Measurements from ENCODE around the gene DGKI.

The DGKI gene

DNA sequence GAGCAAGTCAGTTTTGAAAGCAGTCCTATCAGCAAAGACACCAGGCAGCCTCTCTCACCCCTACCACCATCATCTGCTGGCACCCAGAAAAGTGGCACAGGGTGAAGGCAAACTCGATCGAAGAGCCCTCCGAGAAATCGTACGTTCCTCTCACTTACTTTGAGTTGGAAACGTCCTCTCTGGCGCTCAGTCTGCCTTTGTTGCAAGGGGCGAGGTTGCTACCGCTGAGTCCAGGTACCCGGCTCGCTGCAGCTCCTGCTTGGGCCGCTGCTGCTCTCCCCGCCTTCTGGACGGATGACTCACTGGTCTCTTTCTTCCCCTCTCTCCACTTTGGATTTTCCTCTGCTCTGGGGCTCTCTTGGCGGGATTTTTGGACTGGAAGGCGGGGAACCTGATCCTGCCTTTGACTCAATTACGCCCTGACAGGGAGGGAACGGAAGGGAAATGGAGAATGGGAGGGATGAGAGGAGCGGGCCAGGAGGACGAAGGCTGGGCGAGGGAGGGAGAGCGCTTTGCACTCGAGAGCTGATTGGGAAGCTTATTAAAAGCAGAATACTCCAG, 503.4 kb downstream of the DGKI start, which contains the start of gene PTN:
Gene PTN (minus strand): TSS at position 453 of the 561 bp plus-strand sequence. CDS start 88,760 bp downstream, outside the sequence.
- DNase-seq (ENCODE audit: low spot score), result peak; percentile 17

DNA sequence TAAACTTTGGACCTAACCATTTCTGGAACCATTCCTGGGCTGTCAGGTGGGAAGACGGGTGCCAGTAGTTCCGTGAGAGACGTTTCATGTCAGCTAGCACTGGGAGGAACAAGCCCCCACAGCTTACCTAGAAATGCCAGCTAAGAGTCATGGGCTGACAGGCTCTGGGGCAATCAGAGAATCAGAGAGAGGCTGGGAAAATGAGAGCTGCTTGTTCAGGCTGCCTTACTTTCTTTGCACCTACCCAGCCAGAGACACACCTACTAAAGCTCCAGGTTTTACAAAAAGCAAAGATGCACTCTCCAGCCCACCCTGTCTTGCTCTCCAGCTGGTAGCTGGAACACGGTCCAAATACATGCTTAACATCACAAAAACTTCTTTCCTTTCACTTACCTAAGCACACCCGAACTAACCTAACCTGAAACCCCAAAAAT, 503.9 kb downstream of the DGKI start:
- DNase-seq (ENCODE audit: low spot score), result no peak

DNA sequence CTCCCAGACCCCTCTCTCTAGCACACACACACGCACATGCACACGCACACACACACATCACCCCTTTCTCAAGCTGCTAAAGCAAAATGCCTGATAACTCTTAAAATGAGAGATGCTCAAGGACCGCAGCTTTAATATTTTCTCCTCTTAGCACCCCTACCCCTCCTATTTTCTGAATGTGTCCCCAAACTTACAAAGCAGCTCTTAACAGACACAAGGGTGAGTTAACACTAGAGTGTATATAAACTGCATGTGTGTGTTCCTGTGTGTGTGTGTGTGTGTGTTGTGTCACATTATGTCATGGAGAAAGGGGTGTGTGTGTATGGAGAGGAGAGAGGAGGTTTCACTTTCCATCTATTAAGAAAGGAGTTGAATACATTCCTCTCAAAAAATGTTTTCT, 504.5 kb downstream of the DGKI start:
- no peak for DNase-seq (ENCODE audit: low spot score)

DNA sequence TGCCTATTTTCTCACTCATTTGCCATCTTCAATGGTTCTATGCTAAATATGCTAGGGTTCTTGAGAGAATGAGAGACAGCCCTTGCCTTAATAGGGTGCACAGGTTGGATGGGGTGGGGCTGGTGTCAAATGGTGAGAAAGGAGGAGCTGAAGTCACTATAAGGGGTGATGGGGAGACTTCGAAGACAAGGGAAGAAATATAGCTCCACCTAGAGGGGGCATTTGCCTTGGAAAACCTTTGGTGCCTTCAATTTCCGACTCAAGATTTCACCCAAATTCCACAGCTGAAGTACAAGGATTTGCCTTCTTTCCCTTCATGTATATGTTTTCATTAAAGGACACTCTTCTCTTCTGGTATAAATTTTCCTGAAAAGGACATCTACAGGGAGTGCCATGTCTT, 508.9 kb downstream of the DGKI start:
- no peak for DNase-seq (ENCODE audit: low spot score)

DNA sequence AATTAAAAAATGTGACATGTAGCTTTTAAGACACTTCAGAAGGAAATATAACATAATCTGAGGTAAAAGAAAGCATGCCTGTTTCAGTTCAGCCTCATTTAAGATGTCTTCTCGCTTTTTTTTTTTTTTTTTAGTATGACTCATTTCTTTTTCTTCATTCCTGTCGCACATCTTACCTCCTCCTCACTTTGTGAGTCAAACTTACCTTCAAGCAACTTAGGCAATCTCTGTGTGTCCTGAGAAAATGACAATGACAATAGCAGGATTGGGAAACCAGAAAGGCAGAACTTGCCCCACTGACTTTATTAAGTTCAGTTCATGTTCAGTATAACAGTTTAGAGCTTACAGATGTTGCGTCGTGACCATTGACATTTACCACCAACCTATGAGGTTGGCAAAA, 511.0 kb downstream of the DGKI start:
- DNase-seq (ENCODE audit: low spot score), result no peak

DNA sequence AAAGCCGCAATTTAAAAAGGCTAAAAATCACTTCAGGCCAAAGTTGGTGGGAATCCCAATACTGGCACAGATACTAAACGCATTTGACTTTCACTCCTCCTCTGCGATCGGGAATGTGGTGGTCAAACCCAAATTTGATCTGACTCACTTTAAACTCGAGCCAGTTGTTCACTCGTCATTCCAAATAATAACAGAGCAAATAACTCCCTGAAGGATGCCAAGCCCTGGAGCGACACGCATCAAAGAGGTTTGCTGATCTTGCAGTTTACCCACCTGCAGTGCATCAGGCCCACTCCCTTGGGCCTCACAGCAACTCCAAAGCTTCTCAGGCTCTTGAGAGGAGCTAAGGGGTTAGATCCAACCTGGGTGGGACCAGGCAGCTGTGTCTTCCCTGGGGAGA, 515.4 kb downstream of the DGKI start:
- no peak for DNase-seq (ENCODE audit: low spot score)
